Left ventricle myocardium inferior (tissue), 1 donor: ENCODE results near the gene PLA2G2E. TPM values are rescaled to one million over a fixed set of nuclear protein-coding genes. Genes with fewer than 3 reads are reported as not detected.
"Not testable (repeated sequence)": the region's sequence is repeated elsewhere in the genome, so short reads cannot be mapped to it uniquely, and the experiment has no call there.

Experiments
- DNase-seq: peaks from one replicate; pipeline ENCODE4 v3.0.0-alpha.2; 2020
- H3K27ac ChIP-seq: fragments of 200-600 bp; replicated peaks from 2 replicates; pipeline ENCODE4 v1.8.0; 2021
- H3K27me3 ChIP-seq: fragments of 200-600 bp; 2 replicates; pipeline ENCODE4 v1.8.0; 2021; ENCODE audit warnings: low read depth
- H3K36me3 ChIP-seq: fragments of 200-600 bp; 2 replicates; pipeline ENCODE4 v1.8.0; 2021
- H3K4me1 ChIP-seq: fragments of 200-600 bp; 2 replicates; pipeline ENCODE4 v1.8.0; 2021
- H3K4me3 ChIP-seq: fragments of 200-600 bp; 2 replicates; pipeline ENCODE4 v1.8.0; 2021; ENCODE audit warnings: mild to moderate bottlenecking, moderate library complexity
- H3K9me3 ChIP-seq: fragments of 200-600 bp; replicated peaks from 2 replicates; pipeline ENCODE4 v1.8.0; 2021
- CTCF ChIP-seq: fragments of 200-600 bp; IDR thresholded peaks from 2 replicates; pipeline ENCODE4 v1.8.0; 2021; ENCODE audit warnings: antibody characterized with exemption, mild to moderate bottlenecking, borderline replicate concordance
- intact Hi-C: fragments of 100-400 bp; cut with micrococcal nuclease; formaldehyde crosslinking; loops from one replicate; pipeline ENCODE4 v1.11.0; 2022
- total RNA-seq: library from RNA; stranded (reverse); fragmentation: NEBNext Ultra II Directional; extraction: Animal tissue kit (Norgen Biotek cat#: 25700); gene quantifications from one replicate; pipeline ENCODE4 v1.2.1, GENCODE V29; 2021
- donor health status: DM: no; HTN: yes; CAD: no; lungs with severe emphysema.

The PLA2G2E gene
- total RNA-seq, 1 donor from 2014 or later, result not detected

GRCh38 chr1:19884312-19884711 lies 39.1 kb downstream of the PLA2G2E start:
- Histone ChIP-seq H3K4me3 (no peak overlapping the region), H3K27me3 (peaks cover 6% of the 10 kb centered on the region), H3K27ac (no peak overlapping the region), H3K36me3 (no peaks in the 10 kb centered on the region), H3K9me3 (no peaks in the 10 kb centered on the region), H3K4me1 (peaks cover 40% of the 10 kb centered on the region)
- no peak for DNase-seq
- intact Hi-C loops, result no loop called here
- TF ChIP-seq CTCF, result no peak

- H3K27me3 ChIP-seq, result peaks cover 14% of the 10 kb centered on the region
- H3K4me1 ChIP-seq, result peaks cover 37% of the 10 kb centered on the region
- DNase-seq, result peak; percentile 92
- H3K36me3 ChIP-seq, result no peaks in the 10 kb centered on the region
- no peaks in the 10 kb centered on the region for H3K9me3 ChIP-seq
- H3K4me3 ChIP-seq, result peak within 1 kb of the TSS; percentile 97
- peak within 1 kb of the TSS; percentile 95 for H3K27ac ChIP-seq
- intact Hi-C loops, result no loop called here
- TF ChIP-seq CTCF, result peak; percentile 94
These were observed 41.0 kb downstream of the PLA2G2E start, which contains the start of gene OTUD3 for GRCh38 chr1:19882111-19883071. Gene OTUD3, plus strand, starts transcription at chr1:19882395. Its CDS starts 119 bp downstream, at chr1:19882514.

GRCh38 chr1:19880841-19881240 lies 42.6 kb downstream of the PLA2G2E start:
- intact Hi-C loops, H3K4me3 ChIP-seq, H3K9me3 ChIP-seq, H3K36me3 ChIP-seq, DNase-seq, H3K27ac ChIP-seq: not testable (repeated sequence)
- Histone ChIP-seq H3K4me1 (peaks cover 37% of the 10 kb centered on the region), H3K27me3 (peaks cover 29% of the 10 kb centered on the region)

GRCh38 chr1:19879661-19880060 lies 43.8 kb downstream of the PLA2G2E start:
- H3K4me1 ChIP-seq, result peaks cover 27% of the 10 kb centered on the region
- no peak overlapping the region for H3K4me3 ChIP-seq
- intact Hi-C loops, result no loop called here

GRCh38 chr1:19879227-19879626 lies 44.2 kb downstream of the PLA2G2E start:
- peaks cover 45% of the 10 kb centered on the region for H3K27me3 ChIP-seq
- intact Hi-C loops, result no loop called here
- peaks cover 23% of the 10 kb centered on the region for H3K4me1 ChIP-seq
- H3K27ac ChIP-seq, result no peak overlapping the region
- no peak for TF ChIP-seq CTCF
- no peak for DNase-seq
- no peaks in the 10 kb centered on the region for H3K36me3 ChIP-seq
- no peak overlapping the region for H3K4me3 ChIP-seq
- no peaks in the 10 kb centered on the region for H3K9me3 ChIP-seq

More at GRCh38 chr1:19879661-19880060, 43.8 kb downstream of the PLA2G2E start:
- Histone ChIP-seq H3K36me3 (no peaks in the 10 kb centered on the region), H3K9me3 (no peaks in the 10 kb centered on the region), H3K27me3 (peaks cover 41% of the 10 kb centered on the region), H3K27ac (no peak overlapping the region)
- TF ChIP-seq CTCF, result no peak
- no peak for DNase-seq

GRCh38 chr1:19878637-19878985 lies 44.8 kb downstream of the PLA2G2E start:
- Histone ChIP-seq H3K4me1 (peaks cover 17% of the 10 kb centered on the region), H3K4me3 (no peak overlapping the region), H3K9me3 (no peaks in the 10 kb centered on the region), H3K27me3 (peaks cover 48% of the 10 kb centered on the region), H3K36me3 (no peaks in the 10 kb centered on the region), H3K27ac (no peak overlapping the region)
- intact Hi-C loops, result no loop called here
- TF ChIP-seq CTCF, result no peak
- DNase-seq, result no peak
